ENCODE data around the gene CCDC85C.

CCDC85C gene

DNA sequence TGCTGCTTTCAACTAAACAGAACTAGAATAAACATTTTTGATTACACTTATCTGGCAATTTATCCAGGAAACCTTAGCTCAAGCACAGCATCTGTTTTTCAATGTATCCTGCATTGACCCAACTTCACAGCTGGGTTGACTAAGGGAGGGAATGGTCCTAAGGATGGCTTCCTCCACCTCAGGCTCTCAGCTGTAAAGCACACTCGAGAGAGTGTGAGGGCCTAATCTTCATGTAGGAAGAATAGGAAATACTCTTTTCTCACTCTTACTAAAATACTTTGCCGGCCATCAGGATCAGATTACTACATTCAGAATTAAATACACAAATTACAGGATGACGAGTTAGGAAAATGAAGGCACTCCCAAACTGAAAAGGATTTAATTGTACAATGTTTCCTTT, 130.5 kb downstream of the CCDC85C start:
- no peak for DNase-seq (ENCODE audit: low read depth)

DNA sequence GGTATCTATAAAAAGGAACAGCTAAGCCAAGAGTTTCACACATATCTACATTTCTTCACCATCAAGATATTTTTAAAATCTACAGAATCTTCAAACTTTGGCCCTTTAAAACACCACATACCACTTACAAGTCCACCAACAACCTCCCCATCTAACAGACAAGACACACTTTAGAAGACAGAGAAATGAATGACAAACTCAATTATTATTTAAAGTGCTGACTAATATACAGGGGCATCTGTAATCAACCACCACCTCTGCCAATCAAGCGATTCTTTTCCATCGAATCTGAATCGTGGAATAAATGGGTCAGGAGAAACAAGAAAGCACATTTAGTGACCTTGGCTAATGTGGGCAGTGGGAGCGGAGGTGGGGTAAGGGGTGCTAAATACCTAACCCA, 131.1 kb downstream of the CCDC85C start:
- no peak for DNase-seq (ENCODE audit: low read depth)

GRCh38 chr14:99471731-99472130, 132.3 kb downstream of the CCDC85C start:
- DNase-seq (ENCODE audit: low read depth), result no peak

DNA sequence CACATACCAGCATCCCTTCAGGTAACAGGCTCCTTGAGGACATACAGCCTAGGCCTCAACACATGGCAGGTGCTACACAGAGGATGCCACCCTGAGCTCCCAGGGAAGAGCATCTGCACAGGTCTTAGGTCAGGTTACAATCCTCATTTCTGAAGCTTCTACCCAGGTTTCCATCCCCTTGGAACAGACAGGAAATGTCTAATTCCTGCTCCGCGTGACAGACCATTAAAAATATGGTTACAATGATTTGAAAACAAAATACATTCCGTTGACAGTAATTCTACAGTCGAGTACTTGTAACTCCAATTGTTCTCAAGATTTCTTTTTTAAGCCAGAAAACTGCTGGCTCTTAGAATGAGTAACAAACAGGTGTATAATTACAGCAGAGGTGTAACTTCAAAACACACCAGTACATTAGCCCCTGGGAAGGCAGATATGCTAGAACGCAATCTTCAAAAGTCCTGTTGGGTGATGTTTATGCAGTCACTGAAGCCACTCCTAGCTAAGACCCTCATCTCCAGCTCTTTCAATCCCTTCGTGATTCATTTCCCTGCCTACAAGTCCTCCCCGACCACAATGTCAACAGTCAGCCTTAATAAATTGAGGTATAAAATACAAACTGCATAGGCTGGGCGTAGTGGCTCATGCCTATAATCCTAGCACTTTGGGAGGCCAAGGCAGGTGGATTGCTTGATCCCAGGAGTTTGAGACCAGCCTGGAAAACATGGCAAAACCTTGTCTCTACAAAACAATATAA, 135.0 kb downstream of the CCDC85C start:
- no peak for DNase-seq (ENCODE audit: low read depth)

DNA sequence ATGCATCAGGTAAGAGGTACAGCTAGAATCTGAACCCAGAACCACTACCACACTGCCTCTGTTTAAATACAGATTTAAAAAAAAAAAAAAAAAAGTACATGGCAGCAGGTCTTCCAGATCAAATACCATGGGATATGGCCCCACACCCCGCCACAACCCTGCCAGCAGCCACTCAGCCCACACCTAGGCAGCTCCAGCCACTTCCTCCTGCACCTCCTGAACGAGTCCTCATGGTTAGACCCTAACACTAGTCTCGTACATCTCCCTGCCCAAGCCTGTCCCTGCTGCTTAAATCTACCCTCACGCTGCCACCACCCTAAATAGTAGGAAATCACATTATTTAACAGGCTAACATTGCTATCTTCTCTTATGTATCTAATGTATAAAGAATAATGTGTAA, 135.9 kb downstream of the CCDC85C start:
- no peak for DNase-seq (ENCODE audit: low read depth)

DNA sequence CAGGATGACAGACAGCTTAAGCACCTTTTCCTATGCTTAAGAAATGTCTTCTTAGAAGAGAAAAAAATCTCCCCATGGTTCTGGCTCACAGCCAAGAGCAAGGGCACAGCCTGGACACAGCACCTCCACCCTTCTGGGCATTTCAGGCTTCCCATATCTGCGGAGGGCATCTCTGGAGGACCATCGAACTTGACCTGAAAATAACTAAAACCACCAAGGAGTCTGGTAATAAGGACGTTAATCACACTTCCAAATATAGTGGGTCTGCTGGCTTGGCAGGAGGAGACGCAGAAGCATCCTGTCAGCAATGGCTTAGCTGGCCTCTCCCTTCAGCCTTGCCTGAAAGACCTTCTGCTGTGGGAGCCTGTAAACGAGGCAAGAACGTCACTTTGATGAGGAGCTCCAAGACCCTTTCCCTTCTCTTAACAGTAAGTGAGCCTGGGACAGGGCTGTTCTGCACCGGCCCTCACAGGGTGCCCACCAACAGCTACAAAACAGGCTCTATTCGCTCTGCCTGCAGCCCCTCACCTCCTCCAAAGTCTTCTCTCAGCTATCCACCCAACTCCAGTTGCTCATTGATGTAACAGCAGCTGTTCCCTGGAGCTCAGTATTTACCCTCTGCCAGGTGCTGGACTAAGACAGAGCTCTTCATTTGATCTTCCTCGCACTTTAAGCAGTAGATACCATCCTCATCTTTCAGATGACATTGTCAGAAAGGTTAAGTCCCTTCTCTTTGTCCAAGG, 136.5 kb downstream of the CCDC85C start:
- no peak for DNase-seq (ENCODE audit: low read depth)

DNA sequence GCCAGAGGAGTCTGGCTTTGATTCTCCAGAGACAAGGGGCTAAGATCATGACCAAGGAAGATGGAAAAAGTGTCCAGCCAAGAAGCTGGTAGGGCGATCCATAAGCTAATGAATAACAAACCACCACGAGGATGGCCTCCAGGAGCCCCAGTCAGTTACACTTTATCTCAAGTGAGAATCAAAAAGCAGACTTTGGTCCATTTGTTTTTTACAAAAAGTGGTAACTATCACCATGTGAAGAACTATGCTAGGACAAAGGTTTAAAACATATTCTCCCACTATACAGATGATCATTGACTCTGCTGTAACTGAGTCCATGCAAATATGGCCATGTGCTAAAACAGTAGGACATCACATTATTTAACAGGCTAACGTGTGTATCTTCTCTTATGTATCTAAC, 137.2 kb downstream of the CCDC85C start:
- no peak for DNase-seq (ENCODE audit: low read depth)

GRCh38 chr14:99465288-99465687, 138.7 kb downstream of the CCDC85C start:
- no peak for DNase-seq (ENCODE audit: low read depth)

DNA sequence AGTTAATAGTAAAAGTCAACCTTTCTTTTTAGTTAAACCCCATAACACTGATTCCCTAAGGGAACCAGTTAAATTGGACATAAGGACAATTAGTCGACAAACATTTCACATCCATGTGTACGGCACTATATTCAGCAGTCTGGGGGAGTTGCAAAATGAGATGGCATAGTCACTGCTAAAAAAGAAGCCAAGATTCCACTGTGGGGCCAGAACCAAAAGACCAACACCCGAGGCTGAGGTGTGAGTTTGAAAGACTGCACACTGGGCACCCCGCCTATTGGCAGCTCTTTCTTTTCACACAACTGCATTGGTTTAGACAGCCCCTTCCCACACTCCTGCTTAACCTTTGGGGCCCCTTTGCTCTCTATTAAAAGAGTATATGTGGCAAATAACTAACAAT, 140.0 kb downstream of the CCDC85C start:
- DNase-seq (ENCODE audit: low read depth), result no peak

DNA sequence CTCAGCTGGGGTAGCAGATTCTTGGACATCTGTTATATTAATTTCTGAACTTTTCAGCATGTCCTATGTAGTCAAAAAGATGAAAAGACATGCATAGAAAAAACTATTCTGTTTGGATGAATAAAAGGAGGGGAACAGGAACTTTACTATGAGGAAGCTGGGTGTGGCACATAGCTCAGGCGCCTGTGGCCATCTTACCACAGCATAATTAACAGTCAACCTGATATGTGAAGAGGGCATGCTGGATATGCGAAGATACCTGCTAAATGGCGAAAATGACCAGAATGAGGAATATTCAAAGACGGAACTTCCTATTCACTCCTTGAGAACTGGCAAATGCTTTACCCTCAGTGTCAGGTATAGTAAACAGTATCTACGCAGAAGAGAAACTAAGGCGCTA, 141.8 kb downstream of the CCDC85C start:
- DNase-seq (ENCODE audit: low read depth), result no peak

DNA sequence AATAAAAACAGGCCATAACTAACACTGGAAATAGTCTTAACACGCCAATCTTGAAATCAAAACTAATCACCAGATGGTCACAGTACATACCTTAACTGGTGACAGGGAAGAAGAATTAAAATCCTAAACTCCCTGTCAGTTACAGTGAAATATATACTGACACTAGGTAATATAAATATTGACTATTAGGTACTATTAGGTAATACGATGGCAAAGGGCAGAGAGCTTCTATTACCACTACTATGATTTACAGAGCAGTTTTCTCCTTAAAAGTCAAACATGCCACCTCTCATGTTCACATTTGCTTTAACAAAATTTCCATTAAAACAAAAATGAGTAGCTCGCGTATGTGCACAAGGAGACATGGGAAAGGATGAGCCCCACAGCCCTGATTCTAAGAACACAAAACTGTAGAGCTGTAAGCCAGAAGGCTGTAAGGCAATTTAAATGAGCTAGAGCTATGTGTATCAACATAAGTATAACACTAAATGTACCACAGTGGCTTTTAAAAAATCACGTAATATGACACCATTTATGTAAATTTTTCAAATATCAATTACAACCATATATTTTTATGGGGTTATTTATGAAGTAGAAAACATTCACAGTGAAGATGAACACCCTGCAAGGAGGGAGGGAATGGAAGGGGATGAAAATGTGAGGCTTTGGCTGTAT, 142.5 kb downstream of the CCDC85C start:
- DNase-seq (ENCODE audit: low read depth), result no peak

GRCh38 chr14:99460793-99461192, 143.2 kb downstream of the CCDC85C start:
- no peak for DNase-seq (ENCODE audit: low read depth)

DNA sequence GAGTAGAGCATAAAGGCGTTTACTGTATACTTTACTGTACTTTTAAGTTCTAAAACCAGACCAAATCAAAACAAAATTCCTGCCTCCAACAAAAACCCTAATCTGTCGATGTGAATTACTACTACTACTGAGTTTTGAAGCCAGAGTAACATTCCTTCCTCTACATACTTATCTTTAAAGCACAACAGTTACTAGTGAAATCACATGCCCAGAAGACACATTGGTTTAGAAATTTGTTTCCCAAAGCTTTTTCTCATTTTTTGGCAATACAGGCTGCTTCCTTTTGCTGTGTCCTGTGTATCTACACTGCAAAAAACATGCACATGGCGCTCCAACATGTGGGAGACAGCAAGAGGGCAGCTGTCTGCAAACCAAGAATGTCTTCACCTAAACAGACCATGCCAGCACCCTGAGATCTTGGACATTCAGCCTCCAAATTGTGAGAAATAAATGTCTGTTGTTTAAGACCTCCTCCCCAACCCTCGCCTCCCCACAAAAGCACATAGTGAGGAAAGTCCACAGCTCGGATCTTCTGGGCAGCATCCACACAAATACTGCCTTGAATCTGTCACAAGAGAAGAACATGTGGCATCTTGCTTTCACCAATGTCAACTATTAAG, 144.4 kb downstream of the CCDC85C start:
- no peak for DNase-seq (ENCODE audit: low read depth)

- DNase-seq (ENCODE audit: low read depth), result no peak
Measured at GRCh38 chr14:99454246-99454645, 149.8 kb downstream of the CCDC85C start.

- DNase-seq (ENCODE audit: low read depth), result no peak
Measured at GRCh38 chr14:99452968-99453367, 151.0 kb downstream of the CCDC85C start.

DNA sequence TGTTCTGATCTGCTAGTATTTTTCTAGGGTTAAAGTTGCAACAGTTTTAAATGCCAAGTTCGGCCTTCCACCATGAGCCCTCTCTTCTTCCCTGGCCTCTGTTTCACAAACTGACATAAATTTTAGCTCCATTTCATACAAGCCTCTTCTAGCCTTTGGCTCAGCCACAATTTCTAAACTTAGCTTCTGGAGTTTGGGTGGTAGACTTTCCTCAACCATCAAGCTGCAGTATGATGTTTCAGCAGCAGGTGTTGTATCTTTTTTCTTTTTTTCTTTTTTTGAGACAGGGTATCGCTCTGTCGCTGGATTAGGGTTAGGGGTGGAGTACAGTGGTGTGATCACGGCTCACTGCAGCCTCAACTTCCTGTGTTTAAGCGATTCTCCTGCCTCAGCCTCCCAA, 152.8 kb downstream of the CCDC85C start:
- DNase-seq (ENCODE audit: low read depth), result no peak

GRCh38 chr14:99450266-99450665, 153.7 kb downstream of the CCDC85C start:
- DNase-seq (ENCODE audit: low read depth), result no peak
